Measurements from ENCODE around the gene TTR.

The TTR gene

DNA sequence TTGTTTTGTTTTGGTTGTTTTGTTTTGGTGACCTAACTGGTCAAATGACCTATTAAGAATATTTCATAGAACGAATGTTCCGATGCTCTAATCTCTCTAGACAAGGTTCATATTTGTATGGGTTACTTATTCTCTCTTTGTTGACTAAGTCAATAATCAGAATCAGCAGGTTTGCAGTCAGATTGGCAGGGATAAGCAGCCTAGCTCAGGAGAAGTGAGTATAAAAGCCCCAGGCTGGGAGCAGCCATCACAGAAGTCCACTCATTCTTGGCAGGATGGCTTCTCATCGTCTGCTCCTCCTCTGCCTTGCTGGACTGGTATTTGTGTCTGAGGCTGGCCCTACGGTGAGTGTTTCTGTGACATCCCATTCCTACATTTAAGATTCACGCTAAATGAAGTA lies at the start of gene TTR:
TTR (plus strand) TSS at position 250 of the 400 bp plus-strand sequence; CDS start at position 276, 26 bp downstream.
- no peak for DNase-seq (ENCODE audit: low read depth in 2 of 2)

DNA sequence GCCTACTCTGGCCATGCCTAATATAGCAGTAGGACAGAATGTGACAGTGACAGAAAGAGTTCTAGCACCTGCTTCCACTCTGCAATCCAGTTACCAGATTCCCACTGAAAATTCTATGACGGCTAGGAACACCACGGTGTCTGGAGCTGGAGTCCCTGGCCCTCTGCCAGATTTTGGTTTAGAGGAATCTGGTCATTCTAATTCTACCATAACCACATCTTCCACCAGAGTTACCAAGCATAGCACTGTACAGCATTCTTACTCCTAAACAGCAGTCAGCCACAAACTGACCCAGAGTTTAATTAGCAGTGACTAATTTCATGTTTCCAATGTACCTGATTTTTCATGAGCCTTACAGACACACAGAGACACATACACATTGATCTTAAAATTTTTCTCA lies 45.2 kb upstream of the TTR start:
- DNase-seq (ENCODE audit: low read depth in 2 of 2), result no peak

DNA sequence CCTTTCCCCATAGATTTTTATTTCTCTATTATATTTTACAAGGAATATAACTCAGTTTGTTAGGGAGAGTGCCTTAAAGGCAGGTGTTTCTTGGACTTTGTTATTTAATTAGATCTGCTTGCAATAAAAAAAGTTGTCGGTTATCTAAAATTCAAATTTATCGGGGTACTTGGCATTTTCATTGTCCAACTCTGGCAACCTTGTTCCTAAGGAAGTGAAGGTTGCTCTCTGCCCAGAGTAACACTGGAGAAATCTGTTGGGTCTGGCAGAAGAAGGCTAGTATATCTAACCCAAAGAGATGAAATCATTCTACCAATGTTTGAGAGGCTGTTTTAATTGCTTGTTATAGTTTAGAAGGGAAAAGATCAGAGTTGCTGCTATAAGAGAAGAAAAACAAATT lies 42.8 kb upstream of the TTR start:
- DNase-seq (ENCODE audit: low read depth in 2 of 2), result no peak

DNA sequence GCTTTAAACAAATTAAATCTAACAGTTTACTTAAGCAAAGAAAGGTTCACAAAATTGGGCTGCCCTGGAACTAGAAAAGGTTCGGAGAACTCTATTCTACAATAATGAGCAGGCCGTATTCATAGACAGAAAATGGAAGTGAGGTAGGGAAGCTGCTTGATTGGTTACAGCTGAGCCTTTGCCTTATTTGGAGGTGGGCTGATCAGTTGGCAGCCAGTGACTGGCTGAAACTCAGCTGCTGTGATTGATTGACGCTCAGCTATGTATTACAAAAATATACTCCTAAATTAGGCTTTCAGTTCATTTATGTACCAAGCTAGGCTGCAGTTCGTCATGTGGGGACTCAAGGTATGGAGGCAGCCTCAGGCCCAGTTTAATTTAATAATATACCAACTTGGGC lies 42.3 kb upstream of the TTR start:
- no peak for DNase-seq (ENCODE audit: low read depth in 2 of 2)

DNA sequence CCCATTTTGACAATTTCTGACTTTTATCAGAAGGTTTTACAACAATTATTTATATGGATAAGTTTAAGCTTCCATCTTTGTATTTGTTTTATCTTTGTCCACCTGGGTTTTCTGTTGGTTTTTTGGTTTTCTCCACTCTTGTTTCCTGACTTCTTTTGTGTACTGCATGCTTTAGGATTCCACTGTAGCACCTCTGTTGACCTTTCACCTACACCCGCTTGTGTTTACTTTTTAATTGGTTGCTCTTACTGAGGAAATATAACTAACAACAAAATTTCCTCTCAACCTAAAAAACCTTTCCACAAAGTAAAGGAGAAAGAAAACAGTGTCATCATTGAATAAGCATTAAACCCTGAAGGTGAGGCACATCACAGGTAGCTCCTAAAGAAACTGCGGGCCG lies 39.8 kb upstream of the TTR start:
- no peak for DNase-seq (ENCODE audit: low read depth in 2 of 2)

DNA sequence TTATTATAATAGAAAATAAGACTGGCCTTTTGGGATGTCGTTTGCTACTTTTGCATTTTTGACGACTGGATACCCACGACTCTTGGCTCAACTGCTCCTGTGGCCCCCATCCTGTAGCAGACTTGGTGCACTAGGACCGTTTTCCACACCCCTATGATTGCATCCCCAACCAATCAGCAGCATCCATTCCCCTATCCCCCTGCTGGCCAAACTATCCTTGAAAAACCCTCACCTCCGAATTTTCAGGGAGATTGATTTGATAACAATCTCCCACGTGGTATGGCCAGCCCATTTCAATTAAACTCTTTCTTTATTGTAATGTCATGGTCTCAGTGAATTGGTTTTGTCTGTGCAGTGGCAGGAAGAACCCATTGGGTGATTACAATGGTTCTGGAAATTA lies 37.9 kb upstream of the TTR start:
- DNase-seq (ENCODE audit: low read depth in 2 of 2), result no peak

DNA sequence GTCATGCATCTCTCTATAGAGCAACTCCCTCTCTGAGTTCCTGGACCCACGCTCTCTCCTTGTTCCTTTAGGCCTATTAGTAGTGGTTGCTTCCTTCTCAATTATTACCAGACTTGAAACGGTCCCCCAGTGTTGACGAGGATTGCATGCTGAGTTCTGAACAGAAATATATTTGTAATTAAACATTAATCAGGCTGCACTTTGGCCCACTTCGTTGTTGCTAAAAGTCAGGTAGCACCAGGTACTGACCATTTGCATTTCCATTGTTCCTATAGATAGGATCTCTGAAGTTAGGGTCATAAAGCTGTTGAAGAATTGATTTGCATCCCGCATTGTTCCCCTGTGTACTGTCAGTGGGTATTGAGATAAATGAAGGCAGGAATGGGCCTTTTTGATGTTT lies 36.9 kb upstream of the TTR start:
- DNase-seq (ENCODE audit: low read depth in 2 of 2), result no peak

DNA sequence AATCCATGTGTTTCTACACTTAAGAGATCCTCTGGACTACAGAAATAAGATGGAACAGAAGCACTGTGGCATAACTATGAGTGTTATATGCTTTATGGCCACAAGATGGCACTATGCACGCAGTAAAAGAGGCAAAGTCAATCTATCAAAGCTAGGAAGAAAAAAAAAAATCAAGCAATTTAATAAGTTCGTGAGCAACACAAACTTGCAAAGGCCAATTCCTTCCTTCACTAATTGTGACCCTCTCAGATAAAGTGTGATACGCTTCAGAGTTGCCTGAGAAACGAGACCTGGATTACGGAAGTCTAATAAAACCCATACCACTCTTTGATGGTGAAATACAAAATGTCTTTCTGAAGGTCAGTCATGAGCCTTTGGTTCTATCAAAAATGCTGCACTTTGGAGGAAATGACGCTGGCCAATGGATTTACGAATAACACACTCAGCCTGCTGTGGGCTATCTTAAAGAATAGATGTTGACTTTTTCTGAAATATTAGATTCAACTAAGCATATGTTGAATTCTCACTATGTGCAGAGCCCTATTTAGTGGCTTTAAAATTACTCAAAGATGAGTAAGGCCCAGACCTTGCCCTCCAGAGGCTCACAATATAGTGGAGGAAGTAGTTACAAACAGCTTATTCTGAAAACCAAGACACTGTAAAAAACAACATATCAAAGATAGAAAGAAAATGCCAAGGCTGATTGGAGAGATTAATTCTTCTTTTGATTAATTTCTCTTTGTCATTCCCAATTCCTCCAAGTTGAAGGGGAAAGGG lies 35.5 kb upstream of the TTR start:
- peak; percentile 35 to 46 for DNase-seq (ENCODE audit: low read depth in 2 of 2)

DNA sequence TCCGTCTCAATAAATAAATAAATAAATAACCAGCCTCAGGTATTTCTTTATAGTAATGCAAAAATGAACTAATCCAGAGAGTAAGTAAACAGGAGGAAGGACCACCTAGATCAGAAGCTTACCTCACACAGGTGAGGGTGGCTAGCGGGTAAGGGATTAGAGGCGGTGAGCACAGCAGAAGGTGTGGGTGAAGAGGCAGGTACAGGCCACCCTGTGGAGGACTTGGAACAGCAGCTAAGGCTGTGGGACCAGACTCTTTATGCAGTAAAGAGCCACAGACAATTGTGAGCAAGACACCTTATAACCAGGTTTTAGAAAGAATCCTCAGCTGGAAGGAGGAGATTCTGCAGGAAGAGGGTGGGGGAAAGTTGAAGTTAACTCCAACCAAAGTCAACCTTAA lies 34.2 kb upstream of the TTR start:
- no peak for DNase-seq (ENCODE audit: low read depth in 2 of 2)

DNA sequence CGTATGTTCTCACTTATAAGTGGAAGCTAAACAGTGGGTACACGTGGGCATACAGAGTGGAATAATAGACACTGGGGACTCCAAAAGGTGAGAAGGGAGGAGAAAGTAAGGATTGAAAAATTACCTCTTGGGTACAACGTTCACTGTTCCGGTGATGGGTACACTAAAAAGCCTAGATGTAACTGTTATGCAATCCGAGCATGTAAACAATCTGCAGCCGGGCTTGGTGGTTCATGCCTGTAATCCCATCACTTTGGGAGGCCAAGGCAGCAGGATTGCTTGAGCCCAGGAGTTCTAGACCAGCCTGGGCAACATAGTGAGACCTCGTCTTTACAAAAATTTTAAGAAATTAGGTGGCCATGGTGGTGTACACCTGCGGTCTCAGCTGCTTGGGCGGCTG lies 33.1 kb upstream of the TTR start:
- no peak for DNase-seq (ENCODE audit: low read depth in 2 of 2)

DNA sequence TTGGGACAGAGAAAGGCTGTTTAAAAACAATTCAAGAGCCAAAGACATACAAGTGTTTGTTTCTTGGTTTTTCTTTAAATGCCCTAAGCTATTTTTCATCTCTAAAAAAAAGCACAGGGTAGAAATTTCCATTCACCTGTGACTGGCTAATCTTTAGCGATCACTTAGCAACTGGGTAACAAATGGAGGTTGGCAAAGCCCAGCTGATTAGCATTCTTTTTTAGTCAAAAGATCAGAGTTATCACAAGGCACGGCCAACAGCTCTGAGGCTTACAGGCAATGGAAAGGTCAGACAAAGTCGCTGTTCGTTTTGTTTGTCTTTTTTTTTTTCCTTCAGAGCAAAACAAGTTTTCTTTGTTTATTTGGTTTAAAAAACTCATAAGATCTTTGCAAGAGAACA lies 29.0 kb upstream of the TTR start:
- DNase-seq (ENCODE audit: low read depth in 2 of 2), result no peak

DNA sequence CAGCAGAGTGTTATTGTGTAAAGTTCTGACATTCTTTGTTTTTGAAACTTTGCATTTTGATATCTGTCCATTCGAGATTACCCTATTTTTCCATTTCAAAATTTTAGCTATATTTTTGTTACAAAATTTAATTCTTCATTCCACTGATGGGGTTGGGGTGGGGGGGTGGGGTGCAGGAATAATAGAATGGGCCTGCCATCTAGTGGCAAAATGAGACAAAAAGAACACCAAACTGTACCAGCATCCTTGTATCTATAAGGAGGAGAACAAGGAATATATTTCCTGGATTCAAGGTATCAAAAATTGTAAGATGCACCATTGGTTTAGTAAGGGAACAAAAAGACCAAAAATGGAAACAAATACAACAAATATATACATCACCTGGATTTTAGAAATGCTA lies 27.9 kb upstream of the TTR start:
- DNase-seq (ENCODE audit: low read depth in 2 of 2), result no peak

DNA sequence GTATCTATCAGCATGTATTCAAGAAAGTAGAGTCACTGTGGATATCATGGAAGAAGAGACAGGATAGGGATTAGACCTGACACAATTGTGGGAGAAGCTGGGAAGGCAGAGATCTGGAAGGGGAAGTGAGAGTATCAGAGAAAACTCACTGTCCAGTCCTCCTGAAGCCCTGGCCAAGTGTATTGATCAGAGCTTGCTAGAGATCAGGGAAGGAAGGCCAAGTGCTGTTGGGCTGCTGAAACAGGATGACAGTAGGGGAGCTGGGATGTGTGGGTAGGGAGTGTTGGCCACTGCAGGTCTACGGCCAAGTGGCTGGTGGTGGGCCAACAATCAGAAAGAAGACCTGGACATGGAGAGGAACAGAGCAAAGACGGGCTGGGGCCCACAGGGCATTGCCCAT lies 26.3 kb upstream of the TTR start:
- DNase-seq (ENCODE audit: low read depth in 2 of 2), result no peak

DNA sequence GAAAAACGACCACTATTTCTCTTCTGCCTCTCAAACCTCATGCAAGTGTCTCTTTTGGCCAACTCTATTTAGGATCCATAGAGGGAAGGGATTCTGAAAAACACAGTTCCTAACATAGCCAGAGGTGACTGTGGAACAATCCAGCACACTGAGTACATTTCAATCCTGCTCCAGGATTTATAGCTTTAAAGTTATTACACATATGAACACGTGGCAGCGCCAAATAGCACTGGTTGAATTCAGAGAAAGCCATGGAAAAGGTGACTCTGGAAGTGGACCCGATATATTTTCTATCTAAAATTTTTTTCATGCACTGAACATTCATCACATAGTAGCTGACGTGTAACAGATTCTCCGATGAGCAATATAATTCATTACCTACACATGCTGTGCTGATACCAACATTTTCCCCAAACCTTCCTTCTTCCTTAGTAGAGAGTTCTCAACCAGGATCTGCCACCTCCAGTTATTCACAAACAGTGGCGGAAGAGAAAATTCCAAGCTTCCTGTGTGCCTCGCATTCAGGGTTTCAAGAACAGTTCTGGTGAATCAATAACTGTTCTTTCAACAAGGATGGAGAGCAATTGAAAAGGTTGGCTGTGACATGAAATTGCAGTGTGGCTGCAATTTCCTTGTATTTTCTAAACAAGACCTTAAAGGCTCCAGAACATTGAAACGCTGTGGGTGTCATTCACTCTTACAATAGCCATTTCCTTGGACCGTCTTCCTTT lies 25.7 kb upstream of the TTR start:
- no peak for DNase-seq (ENCODE audit: low read depth in 2 of 2)

DNA sequence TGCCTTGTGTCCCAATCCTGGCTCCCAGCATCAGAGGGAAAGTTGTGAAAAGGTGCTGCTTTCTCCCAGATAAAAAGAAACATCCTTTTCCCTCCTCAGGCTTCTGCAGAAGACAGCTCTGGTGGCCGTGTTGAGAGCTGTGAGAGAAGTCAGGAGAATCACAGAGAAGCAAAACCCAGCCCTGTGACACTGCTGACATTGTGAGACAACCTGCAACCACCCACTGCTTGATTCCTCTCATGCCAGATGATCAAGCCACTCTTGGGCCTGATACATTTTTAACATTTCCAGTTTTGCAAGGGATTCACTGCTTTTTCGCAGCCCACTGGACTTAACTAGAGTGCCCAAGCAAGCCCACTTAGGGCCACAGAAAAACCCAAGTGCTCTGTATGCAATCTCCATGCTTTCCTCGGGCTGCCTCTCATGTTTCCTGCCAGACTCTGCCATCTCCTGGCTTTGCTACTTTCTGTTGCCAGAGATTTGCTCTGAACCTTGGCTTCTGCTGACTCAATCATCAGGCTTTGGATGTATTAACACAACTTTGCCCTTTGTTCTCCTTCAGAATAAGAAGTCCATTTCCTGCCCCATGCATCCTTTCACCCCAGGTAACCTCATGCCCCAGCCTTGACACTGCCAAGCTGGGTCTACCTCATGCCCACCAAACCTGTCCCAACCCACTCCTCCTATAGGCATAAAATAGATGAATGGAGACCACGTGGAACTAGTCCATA lies 24.9 kb upstream of the TTR start:
- no peak for DNase-seq (ENCODE audit: low read depth in 2 of 2)

DNA sequence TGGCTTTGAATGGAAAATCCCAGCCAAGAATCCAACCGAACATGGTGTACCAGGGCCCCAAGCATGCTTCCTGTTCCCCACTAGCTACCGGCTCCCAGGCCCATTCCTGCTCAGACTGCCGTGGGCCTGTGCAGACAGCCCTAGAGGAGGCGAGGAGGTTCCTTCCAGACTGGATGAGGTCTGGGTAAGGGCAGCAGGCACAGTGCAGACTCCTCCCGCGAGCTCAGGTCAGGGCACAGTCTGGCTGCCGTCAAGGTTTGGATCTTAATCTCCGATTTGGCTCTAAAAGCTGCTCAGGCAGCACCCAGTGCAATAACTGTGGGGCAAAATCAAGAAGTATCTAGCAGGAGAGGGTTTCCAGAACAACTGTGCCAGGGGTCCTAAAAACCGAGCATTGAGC lies 19.3 kb upstream of the TTR start:
- no peak for DNase-seq (ENCODE audit: low read depth in 2 of 2)

DNA sequence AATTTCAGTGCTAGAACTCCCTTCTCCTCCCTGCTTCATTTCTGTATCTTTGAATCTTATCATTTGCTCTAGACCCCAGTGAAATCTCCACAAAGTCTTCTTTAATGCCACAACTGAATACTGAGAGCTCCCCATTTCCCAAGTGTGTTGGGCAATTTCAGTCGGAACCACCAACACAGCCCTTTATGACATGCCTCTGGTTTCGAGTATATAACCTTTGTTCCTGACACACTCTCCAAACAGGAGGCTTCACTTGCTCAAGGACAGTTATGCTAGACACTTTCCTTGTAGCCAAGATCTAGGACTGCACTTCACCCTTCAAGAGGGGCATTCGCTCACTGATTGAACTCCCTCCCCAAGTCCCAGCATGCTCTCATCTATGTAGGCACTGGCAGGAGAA lies 18.6 kb upstream of the TTR start:
- DNase-seq (ENCODE audit: low read depth in 2 of 2), result no peak

DNA sequence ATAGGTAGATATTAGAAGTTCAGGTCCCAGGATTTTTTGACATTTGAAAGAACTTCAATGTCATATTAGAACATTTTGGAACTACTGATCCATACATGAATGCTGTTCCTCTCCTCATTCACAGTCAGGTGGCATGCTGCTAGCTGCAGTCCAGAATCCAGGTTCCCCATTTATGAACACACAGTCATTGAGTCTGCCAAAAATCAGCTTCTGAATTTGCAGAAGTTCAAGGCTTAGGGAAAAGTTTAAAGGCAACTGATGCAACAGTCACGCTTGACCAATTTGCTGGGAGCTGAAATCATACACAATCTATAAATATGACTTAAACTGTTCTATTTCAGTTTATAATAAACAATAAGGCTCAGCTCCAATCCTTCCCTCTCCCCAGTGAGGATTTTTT lies 17.3 kb upstream of the TTR start:
- DNase-seq (ENCODE audit: low read depth in 2 of 2), result no peak

DNA sequence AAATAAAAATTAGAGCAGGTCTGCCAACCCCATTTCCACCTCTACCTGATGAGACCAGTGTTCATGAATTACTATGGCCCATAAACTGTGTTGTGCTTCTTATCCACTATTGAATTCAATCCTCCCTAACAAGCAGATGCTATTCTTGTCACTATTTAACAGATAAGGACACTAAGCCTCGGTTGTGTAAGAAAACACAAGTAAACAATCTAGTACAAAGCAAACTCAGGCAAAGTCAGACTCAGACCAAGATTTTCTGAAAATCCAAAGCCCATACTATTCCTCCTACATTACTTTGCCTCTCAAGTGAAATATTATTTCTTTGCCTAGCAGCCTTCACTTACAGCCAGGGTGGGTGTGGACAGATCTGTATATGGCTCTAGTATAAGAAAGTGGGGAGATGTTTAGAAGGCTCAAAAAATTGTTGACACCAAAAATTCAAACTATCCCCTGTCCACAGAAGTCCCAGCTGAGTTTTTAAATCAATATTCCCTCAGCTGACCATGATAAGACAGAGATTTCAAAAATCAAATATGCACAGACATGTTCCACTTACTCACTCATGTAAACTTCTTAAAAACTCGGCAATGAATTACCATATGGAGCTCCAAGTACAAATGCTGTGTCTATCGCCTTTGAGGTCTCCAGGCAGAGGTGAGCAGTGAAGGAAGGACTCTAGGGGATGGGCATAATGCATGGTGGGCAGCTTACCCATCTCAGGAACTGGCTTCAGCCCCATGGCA lies 16.0 kb upstream of the TTR start:
- DNase-seq (ENCODE audit: low read depth in 2 of 2), result no peak

DNA sequence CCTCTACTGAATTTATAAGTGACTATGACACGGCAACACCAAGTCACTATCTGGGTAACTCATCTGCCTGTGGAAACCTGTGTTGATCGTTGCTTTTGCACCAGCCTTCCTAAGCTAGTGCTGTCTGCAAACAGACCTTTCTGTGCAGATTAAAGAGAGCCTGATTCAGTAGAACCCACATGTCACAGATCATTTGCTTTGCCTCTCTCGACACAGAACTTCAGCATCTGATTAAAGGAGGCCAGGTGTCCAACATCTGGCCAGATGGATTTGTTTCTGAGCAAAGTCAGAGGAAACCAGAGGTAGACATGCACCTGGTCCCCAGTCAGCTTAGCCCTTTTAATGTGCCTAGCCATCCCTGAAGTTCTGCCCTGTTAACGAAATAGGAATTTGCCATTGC lies 15.0 kb upstream of the TTR start:
- DNase-seq (ENCODE audit: low read depth in 2 of 2), result no peak

DNA sequence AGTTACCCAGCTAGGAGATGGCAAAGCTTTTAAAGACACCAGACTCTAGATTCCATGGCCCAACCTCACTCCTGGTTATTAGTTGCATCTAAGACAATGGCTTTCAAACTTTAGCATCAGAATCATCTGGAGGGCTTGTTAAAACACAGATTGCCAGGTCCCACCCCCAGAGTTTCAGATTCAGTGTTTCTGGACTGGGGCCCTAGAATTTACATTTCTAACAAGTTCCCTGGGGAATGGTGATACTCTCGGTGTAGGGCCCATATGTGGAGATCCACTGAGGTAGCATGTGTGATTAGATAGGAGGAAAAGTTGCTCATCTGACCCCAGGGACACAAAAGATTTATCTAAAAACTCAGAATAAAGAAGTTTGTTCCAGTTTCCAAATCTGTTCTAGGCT lies 14.5 kb upstream of the TTR start:
- no peak for DNase-seq (ENCODE audit: low read depth in 2 of 2)

DNA sequence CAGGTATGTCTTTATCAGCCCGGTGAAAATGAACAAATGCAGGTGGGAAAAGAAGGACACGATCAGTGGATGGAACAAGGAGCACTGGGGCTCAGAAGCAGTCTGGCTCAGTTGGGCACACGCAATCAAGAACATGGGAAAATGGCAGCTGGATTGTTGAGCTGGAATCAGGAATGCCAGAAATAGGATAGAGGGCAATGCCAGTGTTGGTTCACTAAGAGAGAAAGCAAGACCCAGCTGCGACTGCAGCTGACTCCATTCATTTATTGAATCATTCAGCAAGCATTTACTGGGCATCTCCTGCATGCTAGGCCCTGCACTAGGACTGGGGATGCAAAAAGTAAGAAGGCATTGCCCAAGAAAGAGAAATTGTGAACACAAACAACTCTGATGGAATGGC lies 13.6 kb upstream of the TTR start:
- DNase-seq (ENCODE audit: low read depth in 2 of 2), result no peak
